Measurements from ENCODE around the gene VOPP1. TPM values are rescaled to one million over a fixed set of nuclear protein-coding genes. Genes with fewer than 3 reads are reported as not detected.

VOPP1 gene
- total RNA-seq, 4 donors from 2014 or later, result 22.1 to 58.9 (median 39.8) TPM

- intact Hi-C loops (cut with DNase I; ENCODE audit: low total_unique reads), result no loop called here
- Histone ChIP-seq H3K27ac (peak overlapping the region; percentile 83 to 97), H3K27me3 (no peaks in the 10 kb centered on the region), H3K4me3 (no peak overlapping the region), H3K36me3 (no peaks in the 10 kb centered on the region), H3K9me3 (no peaks in the 10 kb centered on the region), H3K4me1 (peaks cover 0 to 6% of the 10 kb centered on the region in 2 donors)
- DNase-seq, result no peak
- no peak for TF ChIP-seq POLR2A (IDR thresholded peaks at IDR 0.05)
- no peak for TF ChIP-seq CTCF (IDR thresholded peaks at IDR 0.05)
Measured at GRCh38 chr7:55570218-55570873, 2.0 kb downstream of the VOPP1 start.

GRCh38 chr7:55569797-55570196 lies 2.5 kb downstream of the VOPP1 start:
- TF ChIP-seq POLR2A (IDR thresholded peaks at IDR 0.05), result no peak
- no peak for TF ChIP-seq CTCF (IDR thresholded peaks at IDR 0.05)
- H3K4me3 ChIP-seq, result no peak overlapping the region
- intact Hi-C loops (cut with DNase I; ENCODE audit: low total_unique reads), result loop anchor here (10.0 kb wide), 1 partner anchor 205 kb away; the partner anchor contains the start of gene LANCL2
- H3K27me3 ChIP-seq, result no peaks in the 10 kb centered on the region
- no peak overlapping the region for H3K27ac ChIP-seq
- no peak for DNase-seq
- H3K9me3 ChIP-seq, result no peaks in the 10 kb centered on the region
- H3K36me3 ChIP-seq, result no peaks in the 10 kb centered on the region
- H3K4me1 ChIP-seq, result peaks cover 0 to 6% of the 10 kb centered on the region in 2 donors

- Histone ChIP-seq H3K27ac (no peak overlapping the region), H3K4me1 (peaks cover 0 to 6% of the 10 kb centered on the region in 2 donors), H3K27me3 (no peaks in the 10 kb centered on the region), H3K4me3 (no peak overlapping the region), H3K9me3 (no peaks in the 10 kb centered on the region), H3K36me3 (no peaks in the 10 kb centered on the region)
- no peak for DNase-seq
- TF ChIP-seq POLR2A (IDR thresholded peaks at IDR 0.05) (no peak), CTCF (IDR thresholded peaks at IDR 0.05) (no peak)
- intact Hi-C loops (cut with DNase I; ENCODE audit: low total_unique reads), result loop anchor here (10.0 kb wide), 1 partner anchor 204 kb away; the partner anchor contains the start of gene LANCL2
Measured at GRCh38 chr7:55569269-55569663, 3.0 kb downstream of the VOPP1 start.

GRCh38 chr7:55568613-55569268 lies 3.6 kb downstream of the VOPP1 start:
- DNase-seq, result no peak
- intact Hi-C loops (cut with DNase I; ENCODE audit: low total_unique reads), result loop anchor here (10.0 kb wide), 1 partner anchor 204 kb away; the partner anchor contains the start of gene LANCL2
- peaks cover 0 to 6% of the 10 kb centered on the region in 2 donors for H3K4me1 ChIP-seq
- no peaks in the 10 kb centered on the region for H3K36me3 ChIP-seq
- H3K4me3 ChIP-seq, result no peak overlapping the region
- no peaks in the 10 kb centered on the region for H3K27me3 ChIP-seq
- no peak for TF ChIP-seq POLR2A (IDR thresholded peaks at IDR 0.05)
- TF ChIP-seq CTCF (IDR thresholded peaks at IDR 0.05), result no peak
- no peak overlapping the region for H3K27ac ChIP-seq
- no peaks in the 10 kb centered on the region for H3K9me3 ChIP-seq

GRCh38 chr7:55567571-55567970 lies 4.7 kb downstream of the VOPP1 start:
- H3K27ac ChIP-seq, result no peak overlapping the region
- H3K36me3 ChIP-seq, result no peaks in the 10 kb centered on the region
- H3K27me3 ChIP-seq, result no peaks in the 10 kb centered on the region
- intact Hi-C loops (cut with DNase I; ENCODE audit: low total_unique reads), result loop anchor here (10.0 kb wide), 1 partner anchor 203 kb away; the partner anchor contains the start of gene LANCL2
- TF ChIP-seq POLR2A (IDR thresholded peaks at IDR 0.05) (no peak), CTCF (IDR thresholded peaks at IDR 0.05) (no peak)
- H3K4me3 ChIP-seq, result no peak overlapping the region
- DNase-seq, result no peak
- no peaks in the 10 kb centered on the region for H3K4me1 ChIP-seq
- no peaks in the 10 kb centered on the region for H3K9me3 ChIP-seq

All from uterus (tissue), 4 donors.